MCF 10A (cell line): ENCODE results near the gene TRAK1. TPM values are rescaled to one million over a fixed set of nuclear protein-coding genes. Genes with fewer than 3 reads are reported as not detected.

Experiments
- BruUV-seq: library from RNA; stranded (reverse); fragments of 400-500 nt; replicated peaks from 2 replicates; lab custom pipeline; 2021; lab: Mats Ljungman, UMichigan
- CTCF ChIA-PET: fragments of 300-600 bp; sonication (Branson Sonifier 250); formaldehyde crosslinking; extraction: SDS; loops from one replicate; lab custom pipeline; 2021; ENCODE audit warnings: antibody characterized with exemption, inconsistent platforms; lab: Yijun Ruan, JAX
- POLR2A ChIA-PET: fragments of 300-600, 350-650 bp; sonication (Branson Sonifier 250); formaldehyde crosslinking; extraction: SDS; loops from one replicate; lab custom pipeline; 2020; ENCODE audit warnings: antibody characterized with exemption, inconsistent platforms; lab: Yijun Ruan, JAX
- DNase-seq: peaks from one replicate; pipeline ENCODE4 v3.0.0-alpha.2; 2018; ENCODE audit not compliant: unreplicated experiment
- H3K27ac Mint-ChIP-seq: one replicate; pipeline ENCODE4 v1.8.0; 2022; ENCODE audit warnings: mild to moderate bottlenecking, low read depth, mixed read lengths; ENCODE audit not compliant: unreplicated experiment
- H3K27me3 Mint-ChIP-seq: one replicate; pipeline ENCODE4 v1.8.0; 2022; ENCODE audit warnings: mixed read lengths; ENCODE audit not compliant: insufficient read depth, unreplicated experiment
- H3K36me3 Mint-ChIP-seq: one replicate; pipeline ENCODE4 v1.8.0; 2022; ENCODE audit warnings: mild to moderate bottlenecking, moderate library complexity, mixed read lengths; ENCODE audit not compliant: insufficient read depth, unreplicated experiment
- H3K4me1 Mint-ChIP-seq: one replicate; pipeline ENCODE4 v1.8.0; 2022; ENCODE audit warnings: mixed read lengths; ENCODE audit not compliant: insufficient read depth, unreplicated experiment
- H3K4me3 Mint-ChIP-seq: one replicate; pipeline ENCODE4 v1.8.0; 2022; ENCODE audit warnings: mild to moderate bottlenecking, moderate library complexity, mixed read lengths; ENCODE audit not compliant: unreplicated experiment
- H3K9me3 Mint-ChIP-seq: one replicate; pipeline ENCODE4 v1.8.0; 2022; ENCODE audit warnings: mixed read lengths; ENCODE audit not compliant: unreplicated experiment
- CTCF ChIP-seq: fragments of 200-600 bp; IDR thresholded peaks from one replicate; pipeline ENCODE4 v1.8.0; 2022; ENCODE audit warnings: antibody characterized with exemption, mild to moderate bottlenecking; ENCODE audit not compliant: unreplicated experiment
- intact Hi-C: fragments of 100-400 bp; cut with micrococcal nuclease; formaldehyde crosslinking; loops from 2 replicates; pipeline ENCODE4 v1.14.1; 2022
- total RNA-seq: library from RNA; stranded (reverse); gene quantifications from 2 replicates; pipeline ENCODE4 v1.2.3, GENCODE V29; 2022

TRAK1 gene
- total RNA-seq, 1 experiment from 2014 or later: 33.2 TPM

- DNase-seq: peak; percentile 65
- no peak for TF ChIP-seq CTCF
- Mint-ChIP-seq H3K36me3 (no peaks in the 10 kb centered on the region), H3K27me3 (no peaks in the 10 kb centered on the region), H3K4me3 (no peak overlapping the region), H3K27ac (no peak overlapping the region), H3K9me3 (no peaks in the 10 kb centered on the region), H3K4me1 (peaks cover 24% of the 10 kb centered on the region)
- POLR2A ChIA-PET: no interaction called here
- intact Hi-C loops: loop anchor here (5.0 kb wide), 2 partner anchors 223 to 327 kb away; no protein-coding TSS in a partner anchor
- CTCF ChIA-PET: interaction anchor here (0.7 to 10.1 kb wide), 3 partner anchors 15 to 194 kb away, joined by 3 to 369 read pairs (median 46); no protein-coding TSS in a partner anchor
- BruUV-seq: no TSS peak
Measured at GRCh38 chr3:42115215-42115614, 24.1 kb downstream of the TRAK1 start.

- Mint-ChIP-seq H3K9me3 (no peaks in the 10 kb centered on the region), H3K36me3 (no peaks in the 10 kb centered on the region), H3K27ac (no peak overlapping the region), H3K27me3 (no peaks in the 10 kb centered on the region), H3K4me3 (no peak overlapping the region), H3K4me1 (peaks cover 29% of the 10 kb centered on the region)
- no peak for TF ChIP-seq CTCF
- ChIA-PET POLR2A (interaction anchor here (0.7 kb wide), 1 partner anchor 74 kb away, joined by 3 read pairs; no protein-coding TSS in a partner anchor), CTCF (interaction anchor here (0.6 to 10.1 kb wide), 6 partner anchors 16 to 1621 kb away, joined by 3 to 369 read pairs (median 6); no protein-coding TSS in a partner anchor)
- DNase-seq: no peak
- intact Hi-C loops: loop anchor here (5.0 kb wide), 2 partner anchors 224 to 326 kb away; no protein-coding TSS in a partner anchor
- no TSS peak for BruUV-seq
Measured at GRCh38 chr3:42115946-42116345, 24.8 kb downstream of the TRAK1 start.

DNA sequence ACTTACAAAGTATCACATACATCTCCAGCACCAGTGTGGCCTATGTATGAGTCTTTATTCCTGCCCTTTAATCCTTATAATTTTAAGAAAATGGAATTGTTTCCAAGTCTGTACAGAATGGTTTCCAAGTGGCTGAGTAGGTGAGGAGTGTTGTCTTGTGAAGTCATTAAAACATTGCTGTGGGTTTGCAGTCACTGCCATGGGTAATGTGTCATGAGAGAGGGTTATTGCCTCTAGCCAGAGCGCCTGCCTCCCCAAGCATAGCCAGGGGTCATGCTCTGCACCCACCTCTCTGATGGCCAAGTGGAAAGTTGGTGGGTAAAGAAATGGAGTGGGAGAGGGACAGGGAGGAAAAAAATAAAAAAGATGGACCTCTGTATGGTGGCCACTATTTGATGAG lies 25.3 kb downstream of the TRAK1 start:
- H3K4me3 Mint-ChIP-seq: no peak overlapping the region
- peaks cover 4% of the 10 kb centered on the region for H3K36me3 Mint-ChIP-seq
- no peak for DNase-seq
- peaks cover 30% of the 10 kb centered on the region for H3K4me1 Mint-ChIP-seq
- no TSS peak for BruUV-seq
- intact Hi-C loops: loop anchor here (5.0 kb wide), 2 partner anchors 224 to 326 kb away; no protein-coding TSS in a partner anchor
- ChIA-PET CTCF (interaction anchor here (0.6 to 10.1 kb wide), 14 partner anchors 14 to 1621 kb away, joined by 3 to 369 read pairs (median 7); no protein-coding TSS in a partner anchor), POLR2A (interaction anchor here (0.7 to 0.8 kb wide), 2 partner anchors 73 to 78 kb away, joined by 3 read pairs; no protein-coding TSS in a partner anchor)
- H3K9me3 Mint-ChIP-seq: no peaks in the 10 kb centered on the region
- TF ChIP-seq CTCF: no peak
- no peaks in the 10 kb centered on the region for H3K27me3 Mint-ChIP-seq
- H3K27ac Mint-ChIP-seq: no peak overlapping the region

GRCh38 chr3:42117175-42118008 lies 26.2 kb downstream of the TRAK1 start:
- no peaks in the 10 kb centered on the region for H3K9me3 Mint-ChIP-seq
- intact Hi-C loops: loop anchor here (1.0 to 5.0 kb wide), 3 partner anchors 74 to 325 kb away; no protein-coding TSS in a partner anchor
- peak; percentile 47 for TF ChIP-seq CTCF
- H3K36me3 Mint-ChIP-seq: peaks cover 6% of the 10 kb centered on the region
- ChIA-PET CTCF (interaction anchor here (0.6 to 10.1 kb wide), 40 partner anchors 9 to 1836 kb away, joined by 3 to 369 read pairs (median 4); no protein-coding TSS in a partner anchor), POLR2A (interaction anchor here (0.6 to 1.7 kb wide), 6 partner anchors 13 to 225 kb away, joined by 3 to 7 read pairs (median 3); no protein-coding TSS in a partner anchor)
- no peaks in the 10 kb centered on the region for H3K27me3 Mint-ChIP-seq
- peak overlapping the region; percentile 68 for H3K4me3 Mint-ChIP-seq
- BruUV-seq: no TSS peak
- peak overlapping the region; percentile 85 for H3K27ac Mint-ChIP-seq
- peaks cover 34% of the 10 kb centered on the region for H3K4me1 Mint-ChIP-seq
- DNase-seq: peak; percentile 62
